B cell (primary cell): ENCODE measurements around the gene POLR3G. TPM values are rescaled to one million over a fixed set of nuclear protein-coding genes. Genes with fewer than 3 reads are reported as not detected.

Experiments used
- ATAC-seq: fragments of 200-7000 bp; cut with Tn5 transposase; one replicate; pipeline ENCODE4 v1.10.0; 2021; ENCODE audit warnings: low read depth, mild to moderate bottlenecking, moderate number of reproducible peaks, moderate library complexity
- CTCF ChIA-PET: fragments of 350-600 bp; sonication (Branson Sonifier 250); formaldehyde crosslinking; loops from one replicate; lab custom pipeline; 2021; ENCODE audit warnings: antibody characterized with exemption, inconsistent platforms; lab: Charles Lee
- POLR2A ChIA-PET: fragments of 350-600 bp; sonication (Branson Sonifier 250); formaldehyde crosslinking; loops from one replicate; lab custom pipeline; 2021; ENCODE audit warnings: antibody characterized with exemption; lab: Charles Lee
- DNase-seq: peaks from one replicate; pipeline ENCODE4 v3.0.0; 2013
- H2AFZ ChIP-seq: 2 replicates; pipeline ENCODE4 v1.6.1; 2012; ENCODE audit warnings: mild to moderate bottlenecking, low read depth, low read length; ENCODE audit not compliant: insufficient read depth, poor library complexity, severe bottlenecking
- H3K27ac ChIP-seq, 2 donors: 1 replicate in 1 of 2; 2 replicates in 1 of 2; pipeline ENCODE4 v1.5.1; 2012 to 2013; ENCODE audit warnings: low read length in 2 of 2, mild to moderate bottlenecking in 2 of 2, moderate library complexity in 1 of 2
- H3K27me3 ChIP-seq, 4 experiments: fragments of 200-600 bp in 1 of 4; sonication (generic) in 1 of 4; replicated peaks in 1 of 4; 1 replicate in 2 of 4; 2 replicates in 2 of 4; pipeline versions ENCODE4 v1.6.1 to v1.7.0; 2013 to 2016; ENCODE audit warnings: low read length in 3 of 4, mild to moderate bottlenecking in 2 of 4, mixed read lengths in 1 of 4, moderate library complexity in 1 of 4; ENCODE audit not compliant: insufficient read depth in 4 of 4, control insufficient read depth in 3 of 4; ENCODE audit errors: control extremely low read depth in 1 of 4
- H3K36me3 ChIP-seq, 2 experiments: replicated peaks in 1 of 2; 1 replicate in 1 of 2; 2 replicates in 1 of 2; pipeline versions ENCODE4 v1.6.1 to v1.7.1; 2013; ENCODE audit warnings: low read length in 1 of 2; ENCODE audit not compliant: insufficient read depth in 2 of 2, control insufficient read depth in 1 of 2; ENCODE audit errors: control extremely low read depth in 1 of 2, extremely low read depth in 1 of 2
- H3K4me1 ChIP-seq, 2 donors: fragments of 200-600 bp in 1 of 2; sonication (generic) in 1 of 2; 1 replicate in 1 of 2; 2 replicates in 1 of 2; pipeline versions ENCODE4 v1.5.1 to v1.6.1; 2013 to 2017; ENCODE audit warnings: low read length in 2 of 2; ENCODE audit not compliant: control insufficient read depth in 2 of 2, insufficient read depth in 2 of 2
- H3K4me2 ChIP-seq: replicated peaks from 2 replicates; pipeline ENCODE3; 2012; ENCODE audit warnings: mild to moderate bottlenecking, low read depth, low read length; ENCODE audit not compliant: poor library complexity, severe bottlenecking
- H3K4me3 ChIP-seq, 5 experiments: fragments of 200-600 bp in 1 of 5; sonication (generic) in 1 of 5; 1 replicate in 3 of 5; 2 replicates in 2 of 5; pipeline versions ENCODE4 v1.5.1 to v1.7.0; 2011 to 2016; ENCODE audit warnings: low read length in 4 of 5, mild to moderate bottlenecking in 4 of 5, low read depth in 2 of 5, control low read depth in 1 of 5, moderate library complexity in 1 of 5; ENCODE audit not compliant: insufficient read depth in 1 of 5; ENCODE audit errors: control extremely low read depth in 1 of 5, extremely low read depth in 1 of 5
- H3K79me2 ChIP-seq: fragments of 200-600 bp; sonication (generic); one replicate; pipeline ENCODE4 v1.6.0; 2016; ENCODE audit warnings: low read length; ENCODE audit not compliant: control insufficient read depth, insufficient read depth
- H3K9ac ChIP-seq: fragments of 200-600 bp; sonication (generic); 2 replicates; pipeline ENCODE4 v1.6.1; 2017; ENCODE audit warnings: mild to moderate bottlenecking, low read length, moderate library complexity
- H3K9me3 ChIP-seq, 3 donors: one replicate each; pipeline versions ENCODE4 v1.6.1 to v1.7.1; 2013; ENCODE audit warnings: low read length in 2 of 3; ENCODE audit not compliant: control insufficient read depth in 2 of 3, insufficient read depth in 1 of 3; ENCODE audit errors: control extremely low read depth in 1 of 3
- H4K20me1 ChIP-seq: 2 replicates; pipeline ENCODE4 v1.6.0; 2012; ENCODE audit warnings: mild to moderate bottlenecking, low read length; ENCODE audit not compliant: insufficient read depth, control insufficient read depth, poor library complexity, severe bottlenecking
- H3K27ac Mint-ChIP-seq: one replicate; pipeline ENCODE4 v1.8.0; 2021; ENCODE audit warnings: mixed read lengths
- H3K27me3 Mint-ChIP-seq: one replicate; pipeline ENCODE4 v1.8.0; 2021; ENCODE audit warnings: mixed read lengths
- H3K4me1 Mint-ChIP-seq: one replicate; pipeline ENCODE4 v1.8.0; 2021; ENCODE audit warnings: mixed read lengths
- H3K4me3 Mint-ChIP-seq: one replicate; pipeline ENCODE4 v1.8.0; 2021; ENCODE audit warnings: mixed read lengths
- H3K9me3 Mint-ChIP-seq: one replicate; pipeline ENCODE4 v1.8.0; 2022; ENCODE audit warnings: mixed read lengths; ENCODE audit not compliant: insufficient read depth
- CTCF ChIP-seq: fragments of 200-600 bp; IDR thresholded peaks from one replicate; pipeline ENCODE4 v1.8.0; 2022; ENCODE audit warnings: antibody characterized with exemption, mild to moderate bottlenecking
- EZH2 ChIP-seq: IDR thresholded peaks from 2 replicates; pipeline ENCODE4 v1.6.1; 2012; ENCODE audit warnings: borderline replicate concordance, low read depth, mild to moderate bottlenecking, moderate library complexity, low read length; ENCODE audit not compliant: insufficient read depth, poor library complexity, severe bottlenecking
- whole genome bisulfite sequencing: methylation state at CpG from one replicate; pipeline ENCODE4 v1.1.5; 2013; ENCODE audit warnings: missing lambda C conversion rate; ENCODE audit not compliant: insufficient coverage; 5-methylcytosine and 5-hydroxymethylcytosine counted together
- intact Hi-C: fragments of 100-400 bp; cut with micrococcal nuclease; formaldehyde crosslinking; loops from one replicate; pipeline ENCODE4 v1.10.0; 2022
- polyA plus RNA-seq: library from polyadenylated mRNA; depleted of rRNA; stranded (reverse); fragments of >200 nt; gene quantifications from 2 replicates; pipeline ENCODE4 v1.2.3, GENCODE V29; 2012
- total RNA-seq, 2 donors: library from RNA; stranded (reverse); fragments of 120-200 nt in 1 of 2; gene quantifications; 1 replicate in 1 of 2; 2 replicates in 1 of 2; pipeline versions ENCODE4 v1.2.3 to v1.2.4, GENCODE V29; 2013 to 2022

POLR3G gene
- total and polyA plus RNA-seq, 2 donors (not counting 1 experiment from before 2014, with no cell fraction given), result 0.52 to 2.3 TPM

- Mint-ChIP-seq H3K27ac (no peak overlapping the region), H3K27me3 (no peaks in the 10 kb centered on the region), H3K4me1 (no peaks in the 10 kb centered on the region), H3K4me3 (no peak overlapping the region), H3K9me3 (no peaks in the 10 kb centered on the region)
- Histone ChIP-seq H3K27ac (no peak overlapping the region), H3K4me2 (no peak overlapping the region), H2AFZ (no peak overlapping the region), H3K4me3 (no peak overlapping the region), H3K9me3 (no peaks in the 10 kb centered on the region), H3K79me2 (no peaks in the 10 kb centered on the region), H3K4me1 (no peaks in the 10 kb centered on the region), H3K27me3 (no peaks in the 10 kb centered on the region), H3K9ac (no peak overlapping the region), H4K20me1 (no peaks in the 10 kb centered on the region), H3K36me3 (no peaks in the 10 kb centered on the region)
- ATAC-seq (no peak), DNase-seq (no peak)
- WGBS, result no CpG with 5 or more reads among the region's 2 CpGs
- ChIA-PET CTCF (no interaction called here), POLR2A (no interaction called here)
- intact Hi-C loops, result no loop called here
- no peak for TF ChIP-seq EZH2
- TF ChIP-seq CTCF, result no peak
Measured at GRCh38 chr5:90488791-90489190, 14.1 kb downstream of the POLR3G start.

DNA sequence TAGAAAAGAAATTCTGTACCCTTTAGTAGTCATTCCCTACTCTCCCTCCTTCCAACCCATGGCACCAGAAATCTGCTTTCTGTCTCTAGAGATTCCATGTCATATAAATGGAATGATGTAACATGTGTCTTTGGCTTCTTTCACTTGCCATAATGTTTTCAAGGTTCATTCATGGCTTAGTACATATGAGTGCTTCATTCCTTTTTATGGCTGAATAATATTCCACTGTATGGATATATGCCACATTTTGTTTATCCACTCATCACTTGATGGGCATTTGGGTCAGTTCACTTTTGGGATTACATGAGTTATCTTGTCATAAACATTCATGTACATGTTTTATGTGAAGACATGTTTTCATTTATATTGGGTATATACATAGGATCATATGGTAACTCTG, 19.4 kb downstream of the POLR3G start:
- no peak overlapping the region for H3K27ac Mint-ChIP-seq
- H3K27me3 ChIP-seq, result no peaks in the 10 kb centered on the region
- peaks cover 2% of the 10 kb centered on the region for H3K9me3 Mint-ChIP-seq
- no peaks in the 10 kb centered on the region for H3K9me3 ChIP-seq
- no peaks in the 10 kb centered on the region for H3K4me1 ChIP-seq
- ATAC-seq (no peak), DNase-seq (no peak)
- ChIA-PET POLR2A (no interaction called here), CTCF (no interaction called here)
- H3K79me2 ChIP-seq, result no peaks in the 10 kb centered on the region
- intact Hi-C loops, result no loop called here
- TF ChIP-seq EZH2 (no peak), CTCF (no peak)
- H4K20me1 ChIP-seq, result no peaks in the 10 kb centered on the region
- no peak overlapping the region for H3K27ac ChIP-seq
- no peaks in the 10 kb centered on the region for H3K4me1 Mint-ChIP-seq
- no peak overlapping the region for H2AFZ ChIP-seq
- no peak overlapping the region for H3K9ac ChIP-seq
- no peak overlapping the region for H3K4me2 ChIP-seq
- no peak overlapping the region for H3K4me3 ChIP-seq
- H3K4me3 Mint-ChIP-seq, result no peak overlapping the region
- H3K27me3 Mint-ChIP-seq, result no peaks in the 10 kb centered on the region
- H3K36me3 ChIP-seq, result no peaks in the 10 kb centered on the region
